Activated T-cell treated with anti-CD3 and anti-CD28 coated beads, Interleukin-2, amount 50 U/mL, for 72 hours (primary cell): Measurements from ENCODE around the gene CEP170. TPM values are rescaled to one million over a fixed set of nuclear protein-coding genes. Genes with fewer than 3 reads are reported as not detected.
"Not testable (repeated sequence)": the region's sequence is repeated elsewhere in the genome, so short reads cannot be mapped to it uniquely, and the experiment has no call there.

Experiments
- ATAC-seq, 2 donors: fragments of 150-1000 bp; cut with Tn5 transposase; replicated peaks in 1 of 2; 2 replicates each; pipeline ENCODE4 v1.10.0; 2021; ENCODE audit warnings: moderate library complexity in 2 of 2, mild to moderate bottlenecking in 1 of 2
- DNase-seq, 2 donors: peaks; one replicate each; pipeline ENCODE4 v3.0.0; 2021 to 2022; ENCODE audit warnings: mixed read lengths in 1 of 2
- H3K27ac Mint-ChIP-seq: one replicate; pipeline ENCODE4 v1.8.0; 2022; ENCODE audit warnings: mild to moderate bottlenecking, moderate library complexity, mixed read lengths
- H3K27me3 Mint-ChIP-seq: one replicate; pipeline ENCODE4 v1.8.0; 2022; ENCODE audit warnings: low read depth, mixed read lengths
- H3K36me3 Mint-ChIP-seq, 2 donors: one replicate each; pipeline ENCODE4 v1.8.0; 2022; ENCODE audit warnings: mixed read lengths in 2 of 2, mild to moderate bottlenecking in 1 of 2; ENCODE audit not compliant: insufficient read depth in 2 of 2
- H3K4me1 Mint-ChIP-seq: one replicate; pipeline ENCODE4 v1.8.0; 2022; ENCODE audit warnings: low read depth, mixed read lengths
- H3K4me3 Mint-ChIP-seq, 2 donors: one replicate each; pipeline ENCODE4 v1.8.0; 2022; ENCODE audit warnings: mild to moderate bottlenecking in 2 of 2, mixed read lengths in 2 of 2, moderate library complexity in 2 of 2
- H3K9me3 Mint-ChIP-seq, 2 donors: one replicate each; pipeline ENCODE4 v1.8.0; 2022; ENCODE audit warnings: mixed read lengths in 2 of 2
- total RNA-seq, 2 donors: library from RNA; stranded (reverse); gene quantifications; one replicate each; pipeline ENCODE4 v1.2.3, GENCODE V29; 2022

Gene CEP170
- total RNA-seq, 2 donors from 2014 or later: 49.4 to 54.7 TPM

DNA sequence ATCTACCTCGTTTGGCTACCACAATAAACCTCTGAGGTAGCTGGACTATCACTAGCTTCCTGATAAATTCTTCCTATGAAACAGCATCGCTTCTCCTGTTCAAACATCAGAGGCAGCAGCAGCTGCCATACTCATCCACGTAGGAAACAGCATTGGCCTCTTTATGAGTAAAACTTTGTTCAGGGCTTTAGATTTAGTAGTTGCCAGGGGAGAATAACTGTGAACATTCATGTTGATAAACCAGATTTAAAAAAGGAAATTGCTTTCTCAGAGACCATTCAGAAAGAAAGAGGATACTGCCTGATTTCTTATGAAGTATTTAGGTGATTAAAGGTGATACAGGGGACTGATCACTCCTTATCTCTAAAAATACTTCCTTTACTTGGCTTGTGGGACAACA, 7.2 kb downstream of the CEP170 start:
- Mint-ChIP-seq H3K27me3 (no peaks in the 10 kb centered on the region), H3K4me3 (no peak overlapping the region), H3K4me1 (peaks cover 38% of the 10 kb centered on the region), H3K36me3 (peaks cover 0 to 3% of the 10 kb centered on the region in 2 donors), H3K9me3 (peaks cover 0 to 2% of the 10 kb centered on the region in 2 donors), H3K27ac (no peak overlapping the region)
- ATAC-seq (no peak), DNase-seq (no peak)

DNA sequence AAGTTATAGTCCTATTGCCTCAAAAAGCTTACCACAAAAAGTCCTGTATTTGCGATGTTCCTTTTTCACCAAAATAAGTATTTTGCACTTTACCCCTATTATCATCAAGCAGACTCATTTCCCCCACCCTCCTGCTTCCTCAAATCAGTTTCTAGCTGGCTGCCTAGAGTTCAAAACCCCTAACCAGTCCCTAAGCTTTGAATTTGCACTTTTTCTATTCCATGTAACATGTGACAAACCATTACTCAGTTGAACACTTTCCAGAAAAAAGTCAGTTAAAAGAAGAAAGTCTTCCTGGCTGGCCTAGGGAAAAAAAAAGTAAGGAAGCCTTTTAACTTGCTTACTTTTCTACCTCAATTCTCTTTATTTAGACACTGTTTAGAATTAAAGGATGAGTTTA, 8.2 kb downstream of the CEP170 start:
- Mint-ChIP-seq H3K27me3 (no peaks in the 10 kb centered on the region), H3K9me3 (peaks cover 0 to 2% of the 10 kb centered on the region in 2 donors), H3K36me3 (peaks cover under 1 to 9% of the 10 kb centered on the region in 2 donors), H3K4me1 (peaks cover 40% of the 10 kb centered on the region), H3K4me3 (no peak overlapping the region), H3K27ac (no peak overlapping the region)
- no peak for ATAC-seq
- no peak for DNase-seq

GRCh38 chr1:243244432-243244841, 10.6 kb downstream of the CEP170 start:
- ATAC-seq (no peak), DNase-seq (no peak)
- Mint-ChIP-seq H3K4me1 (peaks cover 25% of the 10 kb centered on the region), H3K9me3 (peaks cover 0 to 2% of the 10 kb centered on the region in 2 donors), H3K36me3 (peaks cover 4 to 9% of the 10 kb centered on the region in 2 donors), H3K27ac (no peak overlapping the region), H3K27me3 (no peaks in the 10 kb centered on the region), H3K4me3 (peak overlapping the region; percentile 24 to 27)

DNA sequence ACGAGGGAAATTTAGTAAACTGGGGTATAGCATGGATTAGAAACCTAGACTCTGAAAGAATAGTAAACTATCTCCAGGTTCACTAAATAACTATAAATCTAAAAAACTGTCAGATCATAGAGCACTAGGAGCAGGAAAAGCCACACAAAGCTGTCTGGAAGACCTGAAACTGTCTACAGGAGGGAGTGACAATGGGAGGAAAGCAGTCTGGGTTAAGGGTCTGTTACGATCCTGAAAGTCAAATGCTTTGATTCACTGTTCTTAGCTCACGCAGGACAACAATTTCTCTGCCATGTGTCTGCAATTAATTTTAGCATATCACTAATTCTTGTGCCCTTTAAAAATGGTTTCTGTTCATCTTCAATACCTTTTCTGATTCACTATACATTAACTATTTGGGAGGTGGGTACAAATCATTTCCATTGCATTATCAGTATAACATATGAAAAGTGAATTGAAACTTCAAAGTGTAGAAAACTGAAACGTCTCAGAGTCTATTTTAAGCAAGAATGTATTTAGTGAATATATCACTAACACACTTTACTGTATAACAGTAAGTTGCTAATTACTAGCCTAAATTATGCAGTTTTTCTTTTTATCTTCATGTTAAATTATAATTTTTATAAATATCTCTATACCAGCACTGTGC, 18.4 kb downstream of the CEP170 start:
- DNase-seq (no peak), ATAC-seq (no peak)
- Mint-ChIP-seq H3K4me1 (no peaks in the 10 kb centered on the region), H3K9me3 (peaks cover 2 to 9% of the 10 kb centered on the region in 2 donors), H3K27me3 (no peaks in the 10 kb centered on the region), H3K4me3 (no peak overlapping the region), H3K36me3 (peaks cover 11 to 23% of the 10 kb centered on the region in 2 donors), H3K27ac (no peak overlapping the region)

DNA sequence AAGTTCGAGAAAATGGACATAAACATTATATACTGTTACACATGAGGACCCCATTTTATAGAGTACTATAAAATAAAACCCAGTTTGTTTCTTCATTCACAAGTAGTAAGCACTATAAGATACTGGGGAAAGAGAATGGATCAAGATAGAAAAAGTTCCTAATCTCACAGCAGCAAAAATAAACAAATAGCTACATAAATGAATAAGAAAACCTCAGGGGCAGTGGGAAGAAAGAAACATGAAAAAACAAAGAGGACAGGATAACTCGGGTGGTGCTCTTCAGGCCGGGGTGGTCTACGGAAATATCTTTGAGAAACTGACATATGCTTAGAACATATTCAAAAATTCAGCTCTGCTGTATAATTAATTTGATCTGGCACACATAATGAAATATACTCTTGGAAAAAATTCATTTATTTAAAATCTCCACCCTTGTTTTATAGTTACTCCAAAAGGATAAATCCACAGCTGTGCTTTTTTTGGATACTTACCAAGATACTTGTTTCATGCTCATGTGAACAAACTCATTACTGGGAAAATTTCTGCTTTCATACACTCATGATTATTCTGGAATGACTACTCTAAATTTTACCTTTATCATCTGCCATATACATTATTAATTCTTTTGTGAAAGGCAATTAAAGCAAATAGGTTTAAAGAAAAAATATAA, 20.0 kb downstream of the CEP170 start:
- no peak overlapping the region for H3K27ac Mint-ChIP-seq
- peaks cover 4% of the 10 kb centered on the region for H3K4me1 Mint-ChIP-seq
- H3K9me3 Mint-ChIP-seq: peaks cover 9 to 18% of the 10 kb centered on the region in 2 donors
- no peak for DNase-seq
- no peak overlapping the region for H3K4me3 Mint-ChIP-seq
- H3K36me3 Mint-ChIP-seq: peaks cover 19 to 33% of the 10 kb centered on the region in 2 donors
- ATAC-seq: no peak
- no peaks in the 10 kb centered on the region for H3K27me3 Mint-ChIP-seq

GRCh38 chr1:243233908-243234307, 21.2 kb downstream of the CEP170 start:
- Mint-ChIP-seq H3K27ac (no peak overlapping the region), H3K9me3 (peaks cover 9 to 21% of the 10 kb centered on the region in 2 donors), H3K36me3 (peaks cover 21 to 37% of the 10 kb centered on the region in 2 donors), H3K4me3 (no peak overlapping the region), H3K4me1 (peaks cover 12% of the 10 kb centered on the region), H3K27me3 (no peaks in the 10 kb centered on the region)
- DNase-seq: no peak
- no peak for ATAC-seq

DNA sequence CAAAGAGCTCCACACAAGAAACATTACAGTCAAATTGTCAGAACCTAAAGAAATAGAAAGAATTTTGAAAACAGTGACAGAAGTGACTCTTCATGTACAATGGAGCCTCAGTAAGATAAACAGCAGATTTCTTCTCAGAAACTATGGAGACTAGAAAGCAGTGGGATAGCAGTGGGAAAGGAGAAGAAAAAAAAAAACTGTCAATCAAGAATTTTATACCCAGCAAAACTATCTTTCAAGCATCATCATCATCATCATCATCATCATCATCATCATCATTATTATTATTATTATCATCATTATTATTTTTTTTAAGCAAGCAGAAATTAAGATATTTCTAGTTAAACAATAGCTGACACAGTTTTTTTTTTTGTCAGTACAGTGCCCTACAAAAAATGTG, 24.2 kb downstream of the CEP170 start:
- Mint-ChIP-seq H3K9me3 (peaks cover 9 to 21% of the 10 kb centered on the region in 2 donors), H3K27ac (peak overlapping the region; percentile 16), H3K27me3 (no peaks in the 10 kb centered on the region), H3K4me1 (peaks cover 12% of the 10 kb centered on the region), H3K4me3 (no peak overlapping the region), H3K36me3 (peaks cover 21 to 29% of the 10 kb centered on the region in 2 donors)
- DNase-seq: no peak
- no peak for ATAC-seq

DNA sequence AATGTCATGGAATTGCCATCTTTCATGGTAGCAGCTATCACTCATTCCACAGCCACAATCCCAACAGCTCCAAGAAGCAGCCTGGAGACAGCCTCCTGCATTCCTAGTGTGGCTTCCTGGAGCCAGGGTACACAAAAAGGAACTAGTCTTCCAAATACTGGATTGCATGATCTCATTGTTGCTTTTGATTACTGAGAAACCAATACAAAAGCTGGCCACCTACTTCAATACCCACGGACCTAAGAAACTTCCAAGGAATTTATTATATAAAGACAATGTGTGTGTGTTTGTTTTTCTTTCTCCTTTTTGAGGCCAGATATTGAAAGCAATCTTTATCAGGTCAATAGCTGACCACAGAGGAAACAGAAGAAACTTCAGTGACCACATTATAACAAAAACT, 25.6 kb downstream of the CEP170 start:
- Mint-ChIP-seq H3K27ac (no peak overlapping the region), H3K9me3 (peaks cover 9 to 21% of the 10 kb centered on the region in 2 donors), H3K4me3 (no peak overlapping the region), H3K4me1 (peaks cover 12% of the 10 kb centered on the region), H3K27me3 (no peaks in the 10 kb centered on the region), H3K36me3 (peaks cover 21 to 30% of the 10 kb centered on the region in 2 donors)
- no peak for ATAC-seq
- no peak for DNase-seq

DNA sequence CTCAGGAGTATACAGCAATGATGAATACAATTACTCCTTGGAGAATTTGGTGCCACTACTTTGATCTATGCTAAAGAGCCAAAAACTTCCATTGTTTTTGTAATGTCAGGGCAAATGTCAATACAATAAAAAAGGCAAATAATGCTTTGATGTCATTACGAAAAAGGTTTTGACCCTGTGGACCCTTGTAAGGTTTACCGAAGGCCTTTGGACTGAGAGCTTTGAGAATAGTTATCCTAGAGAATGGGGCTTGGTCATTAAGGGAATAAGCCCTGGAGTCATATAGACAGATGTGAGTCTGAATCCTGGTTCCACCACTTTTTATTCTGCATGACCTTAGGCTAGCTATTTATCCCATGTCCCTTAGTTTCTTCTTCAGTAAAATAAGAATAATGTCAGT, 27.5 kb downstream of the CEP170 start:
- H3K9me3 Mint-ChIP-seq: peaks cover 11 to 18% of the 10 kb centered on the region in 2 donors
- no peak for ATAC-seq
- H3K4me3 Mint-ChIP-seq: no peak overlapping the region
- H3K36me3 Mint-ChIP-seq: peaks cover 22 to 33% of the 10 kb centered on the region in 2 donors
- peaks cover 12% of the 10 kb centered on the region for H3K4me1 Mint-ChIP-seq
- H3K27ac Mint-ChIP-seq: no peak overlapping the region
- DNase-seq: no peak
- H3K27me3 Mint-ChIP-seq: no peaks in the 10 kb centered on the region

DNA sequence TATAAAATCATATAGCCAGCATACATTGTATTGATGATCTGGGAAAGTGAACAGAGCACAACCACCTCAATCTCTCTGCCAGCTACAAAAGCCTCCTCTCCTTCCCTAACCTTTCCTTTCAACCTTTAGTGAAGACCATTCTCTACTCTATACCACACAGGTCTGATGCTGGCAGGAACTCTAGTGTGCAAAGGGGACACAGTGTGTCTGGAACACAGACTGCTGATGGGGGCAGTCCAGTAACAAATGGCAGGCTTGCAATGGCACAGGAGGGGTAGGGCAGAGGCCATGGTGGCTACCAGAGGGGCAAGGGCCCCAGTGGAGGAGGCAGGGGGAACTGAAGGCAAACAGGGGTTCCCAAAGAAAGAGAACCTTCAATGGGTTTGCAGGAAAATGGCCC, 37.0 kb downstream of the CEP170 start:
- DNase-seq: no peak
- no peak for ATAC-seq
- Mint-ChIP-seq H3K27ac (no peak overlapping the region), H3K36me3 (peaks cover 6 to 23% of the 10 kb centered on the region in 2 donors), H3K4me3 (no peak overlapping the region), H3K9me3 (no peaks in the 10 kb centered on the region), H3K27me3 (no peaks in the 10 kb centered on the region), H3K4me1 (no peaks in the 10 kb centered on the region)

- Mint-ChIP-seq H3K27me3 (no peaks in the 10 kb centered on the region), H3K9me3 (no peaks in the 10 kb centered on the region), H3K4me3 (no peak overlapping the region), H3K36me3 (peaks cover 6 to 21% of the 10 kb centered on the region in 2 donors), H3K4me1 (no peaks in the 10 kb centered on the region), H3K27ac (no peak overlapping the region)
- ATAC-seq: no peak
- no peak for DNase-seq
Measured at GRCh38 chr1:243217349-243217748, 37.7 kb downstream of the CEP170 start.

GRCh38 chr1:243216741-243217140, 38.3 kb downstream of the CEP170 start:
- Mint-ChIP-seq H3K36me3 (peaks cover 6 to 20% of the 10 kb centered on the region in 2 donors), H3K4me1 (no peaks in the 10 kb centered on the region), H3K27ac (no peak overlapping the region), H3K4me3 (no peak overlapping the region), H3K27me3 (no peaks in the 10 kb centered on the region), H3K9me3 (no peaks in the 10 kb centered on the region)
- ATAC-seq (no peak), DNase-seq (no peak)

DNA sequence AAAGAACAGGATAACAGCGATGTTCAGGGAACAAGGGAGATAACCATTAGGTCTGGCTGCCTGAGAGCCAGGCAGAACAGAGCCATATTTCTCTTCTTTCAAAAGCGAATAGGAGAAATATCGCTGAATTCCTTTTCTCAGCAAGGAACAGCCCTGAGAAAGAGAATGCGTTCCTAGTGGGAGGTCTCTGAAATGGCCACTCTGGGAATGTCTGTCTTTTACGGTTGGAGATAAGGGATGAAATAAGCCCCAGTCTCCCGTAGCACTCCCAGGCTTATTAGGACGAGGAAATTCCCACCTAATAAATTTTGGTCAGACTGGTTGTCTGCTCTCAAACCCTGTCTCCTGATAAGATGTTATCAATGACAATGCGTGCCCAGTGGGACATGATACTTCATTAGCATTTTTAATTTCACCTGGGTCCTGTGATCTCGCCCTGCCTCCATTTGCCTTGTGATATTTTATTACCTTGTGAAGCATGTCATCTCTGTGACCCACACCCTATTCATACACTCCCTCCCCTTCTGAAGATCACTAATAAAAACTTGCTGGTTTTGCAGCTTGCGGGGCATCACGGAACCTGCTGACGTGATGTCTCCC, 39.7 kb downstream of the CEP170 start:
- not testable (repeated sequence) for DNase-seq, H3K4me1 Mint-ChIP-seq, H3K9me3 Mint-ChIP-seq, H3K4me3 Mint-ChIP-seq, ATAC-seq, H3K27ac Mint-ChIP-seq, H3K27me3 Mint-ChIP-seq
- peaks cover 3 to 14% of the 10 kb centered on the region in 2 donors for H3K36me3 Mint-ChIP-seq
